GM23338 (cell line): ENCODE measurements around the gene ERC2. TPM values are rescaled to one million over a fixed set of nuclear protein-coding genes. Genes with fewer than 3 reads are reported as not detected.

Source experiments
- ATAC-seq: fragments of 200-7000 bp; cut with Tn5 transposase; 3 replicates; pipeline ENCODE4 v1.9.1; 2020
- DNase-seq: peaks from one replicate; pipeline ENCODE4 v3.0.0-alpha.2; 2015; ENCODE audit warnings: low spot score
- H2AFZ ChIP-seq: fragments of 200-600 bp; sonication (generic); 2 replicates; pipeline ENCODE4 v1.8.0; 2016; ENCODE audit warnings: antibody characterized with exemption, mild to moderate bottlenecking, moderate library complexity
- H3F3A ChIP-seq: fragments of 200-600 bp; sonication (generic); replicated peaks from 2 replicates; pipeline ENCODE4 v1.8.0; 2017; ENCODE audit warnings: antibody characterized with exemption, mixed run types, low read depth
- H3K27ac ChIP-seq: fragments of 200-600 bp; sonication (generic); 2 replicates; pipeline ENCODE4 v1.6.1; 2016; ENCODE audit warnings: low read depth
- H3K27me3 ChIP-seq: fragments of 200-600 bp; sonication (generic); 2 replicates; pipeline ENCODE4 v1.8.0; 2016; ENCODE audit warnings: mild to moderate bottlenecking, mixed run types, moderate library complexity; ENCODE audit not compliant: insufficient read depth
- H3K36me3 ChIP-seq: fragments of 200-600 bp; sonication (generic); 2 replicates; pipeline ENCODE4 v1.8.0; 2016; ENCODE audit warnings: mild to moderate bottlenecking; ENCODE audit not compliant: insufficient read depth
- H3K4me1 ChIP-seq: fragments of 200-600 bp; sonication (generic); 2 replicates; pipeline ENCODE4 v1.8.0; 2016; ENCODE audit warnings: mild to moderate bottlenecking, moderate library complexity; ENCODE audit not compliant: insufficient read depth
- H3K4me2 ChIP-seq: fragments of 200-600 bp; sonication (generic); 2 replicates; pipeline ENCODE4 v1.7.1; 2017; ENCODE audit warnings: mixed run types
- H3K4me3 ChIP-seq: fragments of 200-600 bp; sonication (generic); 2 replicates; pipeline ENCODE4 v1.6.1; 2016; ENCODE audit warnings: mixed run types
- H3K79me2 ChIP-seq: fragments of 200-600 bp; sonication (generic); replicated peaks from 2 replicates; pipeline ENCODE4 v1.8.0; 2017; ENCODE audit warnings: mild to moderate bottlenecking; ENCODE audit not compliant: insufficient read depth
- H3K9me2 ChIP-seq: fragments of 200-600 bp; sonication (generic); 2 replicates; pipeline ENCODE4 v1.8.0; 2017; ENCODE audit not compliant: insufficient read depth
- H4K20me1 ChIP-seq: fragments of 200-600 bp; sonication (generic); replicated peaks from 2 replicates; pipeline ENCODE4 v1.8.0; 2017; ENCODE audit warnings: mild to moderate bottlenecking; ENCODE audit not compliant: insufficient read depth
- H3K27ac Mint-ChIP-seq: 2 replicates; pipeline ENCODE4 v1.8.0; 2020; ENCODE audit warnings: inconsistent platforms, mild to moderate bottlenecking, moderate library complexity, mixed read lengths
- H3K27me3 Mint-ChIP-seq: 3 replicates; pipeline ENCODE4 v1.8.0; 2022; ENCODE audit warnings: low read depth, mild to moderate bottlenecking, moderate library complexity, mixed read lengths, inconsistent platforms; ENCODE audit not compliant: insufficient read depth, poor library complexity
- H3K36me3 Mint-ChIP-seq: 3 replicates; pipeline ENCODE4 v1.8.0; 2021; ENCODE audit warnings: low read depth, mild to moderate bottlenecking, inconsistent platforms, moderate library complexity, mixed read lengths
- H3K4me1 Mint-ChIP-seq: 3 replicates; pipeline ENCODE4 v1.8.0; 2020; ENCODE audit warnings: mild to moderate bottlenecking, inconsistent platforms, mixed read lengths
- H3K4me3 Mint-ChIP-seq: 3 replicates; pipeline ENCODE4 v1.8.0; 2021; ENCODE audit warnings: moderate library complexity, mild to moderate bottlenecking, inconsistent platforms, mixed read lengths
- H3K9me3 Mint-ChIP-seq: 3 replicates; pipeline ENCODE4 v1.8.0; 2020; ENCODE audit warnings: moderate library complexity, mild to moderate bottlenecking, inconsistent platforms, mixed read lengths
- CREB1 ChIP-seq: fragments of 250-450 bp; sonication (Bioruptor Pico); IDR thresholded peaks from 2 replicates; pipeline ENCODE4 v1.5.0; 2020; ENCODE audit warnings: low read depth, mild to moderate bottlenecking, moderate library complexity
- EZH2 ChIP-seq: fragments of 200-600 bp; sonication (generic); IDR thresholded peaks from one replicate; pipeline ENCODE4 v1.8.0; 2017; ENCODE audit warnings: antibody characterized with exemption, mild to moderate bottlenecking, low read depth; ENCODE audit not compliant: unreplicated experiment
- EZH2phosphoT487 ChIP-seq: fragments of 200-600 bp; sonication (generic); IDR thresholded peaks from one replicate; pipeline ENCODE4 v1.8.1; 2018; ENCODE audit warnings: antibody characterized with exemption; ENCODE audit not compliant: unreplicated experiment
- POLR2AphosphoS5 ChIP-seq: IDR thresholded peaks from 2 replicates; pipeline ENCODE4 v1.6.1; 2016; ENCODE audit warnings: antibody characterized with exemption, low read depth
- polyA plus RNA-seq: library from polyadenylated mRNA; unstranded; fragments of >200 nt; fragmentation: Nextera tagmentation; extraction: Ambion mirVana; gene quantifications from 2 replicates; pipeline ENCODE4 v1.2.1, GENCODE V29; 2016
- total RNA-seq: library from RNA; depleted of rRNA; stranded (reverse); fragments of >200 nt; shearing (Covaris generic); gene quantifications from 2 replicates; pipeline ENCODE4 v1.2.3, GENCODE V29; 2014
- TF ChIP-seq, protein P1 (sequence below): IDR thresholded peaks from one replicate; pipeline ENCODE4 v1.6.1; 2018; ENCODE audit warnings: antibody characterized with exemption; ENCODE audit not compliant: unreplicated experiment
- TF ChIP-seq, protein P2 (sequence below): IDR thresholded peaks from 2 replicates; pipeline ENCODE4 v1.6.1; 2016; ENCODE audit warnings: antibody characterized with exemption
- TF ChIP-seq, protein P3 (sequence below), 2 experiments: fragments of 200-600 bp in 1 of 2; sonication (generic) in 1 of 2; conservative IDR thresholded peaks; 2 replicates each; pipeline versions ENCODE4 v1.5.1 to v1.6.1; 2016 to 2017; ENCODE audit warnings: antibody characterized with exemption in 2 of 2, low read depth in 2 of 2, mild to moderate bottlenecking in 2 of 2, moderate library complexity in 1 of 2

The ERC2 gene
- total and polyA plus RNA-seq, 2 experiments from 2014 or later: 11.8 to 13.7 TPM

DNA sequence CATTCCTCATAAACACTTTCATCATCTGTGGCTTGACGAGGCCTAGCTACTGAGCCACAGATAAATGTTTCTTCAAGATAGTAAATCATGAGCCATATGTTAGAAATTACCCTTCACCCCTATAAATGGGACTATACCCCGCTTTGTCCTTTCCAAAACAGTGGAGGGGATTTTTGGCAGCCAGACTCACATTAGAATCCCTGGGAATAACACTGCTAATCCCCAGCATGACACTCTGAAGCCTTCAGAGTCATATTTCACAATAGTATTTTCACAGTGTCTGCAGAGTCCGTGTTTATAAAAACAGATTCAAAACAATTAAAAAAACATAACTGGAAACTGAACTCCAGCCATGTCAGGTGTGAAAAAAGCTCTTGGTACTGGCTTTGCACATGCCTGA, 271.6 kb downstream of the ERC2 start (continued):
- TF ChIP-seq, protein P1, sequence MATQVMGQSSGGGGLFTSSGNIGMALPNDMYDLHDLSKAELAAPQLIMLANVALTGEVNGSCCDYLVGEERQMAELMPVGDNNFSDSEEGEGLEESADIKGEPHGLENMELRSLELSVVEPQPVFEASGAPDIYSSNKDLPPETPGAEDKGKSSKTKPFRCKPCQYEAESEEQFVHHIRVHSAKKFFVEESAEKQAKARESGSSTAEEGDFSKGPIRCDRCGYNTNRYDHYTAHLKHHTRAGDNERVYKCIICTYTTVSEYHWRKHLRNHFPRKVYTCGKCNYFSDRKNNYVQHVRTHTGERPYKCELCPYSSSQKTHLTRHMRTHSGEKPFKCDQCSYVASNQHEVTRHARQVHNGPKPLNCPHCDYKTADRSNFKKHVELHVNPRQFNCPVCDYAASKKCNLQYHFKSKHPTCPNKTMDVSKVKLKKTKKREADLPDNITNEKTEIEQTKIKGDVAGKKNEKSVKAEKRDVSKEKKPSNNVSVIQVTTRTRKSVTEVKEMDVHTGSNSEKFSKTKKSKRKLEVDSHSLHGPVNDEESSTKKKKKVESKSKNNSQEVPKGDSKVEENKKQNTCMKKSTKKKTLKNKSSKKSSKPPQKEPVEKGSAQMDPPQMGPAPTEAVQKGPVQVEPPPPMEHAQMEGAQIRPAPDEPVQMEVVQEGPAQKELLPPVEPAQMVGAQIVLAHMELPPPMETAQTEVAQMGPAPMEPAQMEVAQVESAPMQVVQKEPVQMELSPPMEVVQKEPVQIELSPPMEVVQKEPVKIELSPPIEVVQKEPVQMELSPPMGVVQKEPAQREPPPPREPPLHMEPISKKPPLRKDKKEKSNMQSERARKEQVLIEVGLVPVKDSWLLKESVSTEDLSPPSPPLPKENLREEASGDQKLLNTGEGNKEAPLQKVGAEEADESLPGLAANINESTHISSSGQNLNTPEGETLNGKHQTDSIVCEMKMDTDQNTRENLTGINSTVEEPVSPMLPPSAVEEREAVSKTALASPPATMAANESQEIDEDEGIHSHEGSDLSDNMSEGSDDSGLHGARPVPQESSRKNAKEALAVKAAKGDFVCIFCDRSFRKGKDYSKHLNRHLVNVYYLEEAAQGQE: no peak
- TF ChIP-seq, protein P2, sequence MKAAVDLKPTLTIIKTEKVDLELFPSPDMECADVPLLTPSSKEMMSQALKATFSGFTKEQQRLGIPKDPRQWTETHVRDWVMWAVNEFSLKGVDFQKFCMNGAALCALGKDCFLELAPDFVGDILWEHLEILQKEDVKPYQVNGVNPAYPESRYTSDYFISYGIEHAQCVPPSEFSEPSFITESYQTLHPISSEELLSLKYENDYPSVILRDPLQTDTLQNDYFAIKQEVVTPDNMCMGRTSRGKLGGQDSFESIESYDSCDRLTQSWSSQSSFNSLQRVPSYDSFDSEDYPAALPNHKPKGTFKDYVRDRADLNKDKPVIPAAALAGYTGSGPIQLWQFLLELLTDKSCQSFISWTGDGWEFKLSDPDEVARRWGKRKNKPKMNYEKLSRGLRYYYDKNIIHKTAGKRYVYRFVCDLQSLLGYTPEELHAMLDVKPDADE: no peak
- TF ChIP-seq EZH2: no peak
- TF ChIP-seq, protein P3, sequence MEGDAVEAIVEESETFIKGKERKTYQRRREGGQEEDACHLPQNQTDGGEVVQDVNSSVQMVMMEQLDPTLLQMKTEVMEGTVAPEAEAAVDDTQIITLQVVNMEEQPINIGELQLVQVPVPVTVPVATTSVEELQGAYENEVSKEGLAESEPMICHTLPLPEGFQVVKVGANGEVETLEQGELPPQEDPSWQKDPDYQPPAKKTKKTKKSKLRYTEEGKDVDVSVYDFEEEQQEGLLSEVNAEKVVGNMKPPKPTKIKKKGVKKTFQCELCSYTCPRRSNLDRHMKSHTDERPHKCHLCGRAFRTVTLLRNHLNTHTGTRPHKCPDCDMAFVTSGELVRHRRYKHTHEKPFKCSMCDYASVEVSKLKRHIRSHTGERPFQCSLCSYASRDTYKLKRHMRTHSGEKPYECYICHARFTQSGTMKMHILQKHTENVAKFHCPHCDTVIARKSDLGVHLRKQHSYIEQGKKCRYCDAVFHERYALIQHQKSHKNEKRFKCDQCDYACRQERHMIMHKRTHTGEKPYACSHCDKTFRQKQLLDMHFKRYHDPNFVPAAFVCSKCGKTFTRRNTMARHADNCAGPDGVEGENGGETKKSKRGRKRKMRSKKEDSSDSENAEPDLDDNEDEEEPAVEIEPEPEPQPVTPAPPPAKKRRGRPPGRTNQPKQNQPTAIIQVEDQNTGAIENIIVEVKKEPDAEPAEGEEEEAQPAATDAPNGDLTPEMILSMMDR (conservative IDR thresholded peaks at IDR 0.05; ENCODE audit: low read depth in 2 of 2): no peak
- no peak for TF ChIP-seq CREB1

DNA sequence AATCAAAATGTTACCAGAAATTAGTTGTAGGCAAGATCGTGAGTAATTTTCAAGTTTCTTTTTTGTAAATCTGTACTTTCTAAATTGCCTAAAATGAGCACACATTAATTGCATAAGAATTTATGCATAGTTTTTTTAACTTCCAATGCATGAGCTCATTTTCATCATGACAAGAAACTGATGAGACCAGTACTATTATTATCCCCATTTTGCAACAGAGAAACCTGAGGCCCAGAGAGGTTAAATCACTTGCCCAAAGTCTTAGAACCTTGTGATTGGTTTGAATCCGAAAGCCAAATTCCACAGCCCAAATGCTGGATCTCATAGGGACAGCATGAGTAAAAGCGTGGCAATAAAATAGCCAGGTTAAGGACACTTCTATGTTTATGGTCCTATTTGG, 274.7 kb downstream of the ERC2 start:
- no peak overlapping the region for H3K4me2 ChIP-seq
- no peak overlapping the region for H3K4me3 ChIP-seq
- H3K79me2 ChIP-seq: no peaks in the 10 kb centered on the region
- H3K36me3 ChIP-seq: no peaks in the 10 kb centered on the region
- H3K9me3 Mint-ChIP-seq: no peaks in the 10 kb centered on the region
- H3K4me3 Mint-ChIP-seq: no peak overlapping the region
- DNase-seq (no peak), ATAC-seq (no peak)
- no peak overlapping the region for H3K27ac ChIP-seq
- H3K4me1 ChIP-seq: peaks cover 8% of the 10 kb centered on the region; the same call in 1 of the 2 replicates
- TF ChIP-seq EZH2phosphoT487 (no peak), POLR2AphosphoS5 (no peak)
- TF ChIP-seq, protein P3 (conservative IDR thresholded peaks at IDR 0.05; ENCODE audit: low read depth in 2 of 2): no peak
- TF ChIP-seq, protein P1: no peak
- H3F3A ChIP-seq: no peaks in the 10 kb centered on the region
- no peaks in the 10 kb centered on the region; the same call in 2 of the 3 replicates for H3K36me3 Mint-ChIP-seq
- no peaks in the 10 kb centered on the region for H3K27me3 ChIP-seq
- no peak overlapping the region for H2AFZ ChIP-seq
- H4K20me1 ChIP-seq: no peaks in the 10 kb centered on the region
- peaks cover 2% of the 10 kb centered on the region for H3K27me3 Mint-ChIP-seq
- H3K9me2 ChIP-seq: peaks cover 3% of the 10 kb centered on the region; the same call in 1 of the 2 replicates
- H3K27ac Mint-ChIP-seq: no peak overlapping the region
- peaks cover 14% of the 10 kb centered on the region; the same call in 1 of the 3 replicates for H3K4me1 Mint-ChIP-seq
